HUDEP-2 (cell line): ENCODE measurements around the gene TPBGL.

Experiments used
- DNase-seq, 76 experiments: peaks; one replicate each; lab custom pipeline; 2025; ENCODE audit not compliant: unreplicated experiment in 76 of 76; lab: John Stamatoyannopoulos, UW

Gene TPBGL

DNA sequence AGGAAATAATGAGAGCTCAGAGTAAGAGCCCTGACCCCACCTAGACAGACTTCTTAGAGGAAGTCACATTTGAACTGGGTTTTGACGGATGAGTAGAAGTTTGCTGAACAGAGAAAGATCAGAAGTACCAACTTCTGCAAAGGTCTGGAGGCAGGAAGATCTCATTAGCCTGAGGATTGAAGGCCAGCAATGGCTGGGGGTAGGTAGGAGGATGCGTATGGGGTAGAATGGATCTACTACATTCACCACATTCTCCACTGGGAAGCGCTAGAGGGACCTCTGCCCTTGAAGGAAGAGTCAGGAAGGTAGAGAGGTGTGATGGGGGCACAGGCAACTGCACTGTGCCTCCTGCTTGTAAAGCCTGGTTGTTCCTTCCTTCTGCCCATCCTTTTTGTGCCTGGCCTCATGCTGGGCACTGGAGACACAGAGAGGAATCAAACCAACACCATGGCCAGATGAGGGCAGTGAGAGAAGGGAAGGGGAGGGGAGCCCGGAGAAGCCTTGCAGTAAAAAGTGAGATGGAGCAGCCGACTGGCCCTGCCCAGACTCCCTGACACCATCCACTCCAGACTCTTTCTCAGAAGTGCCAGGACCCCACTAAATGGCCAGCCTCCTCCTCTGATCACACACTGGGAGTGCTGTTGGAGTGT is 4.9 kb downstream of the TPBGL start:
- DNase-seq, result no peak

DNA sequence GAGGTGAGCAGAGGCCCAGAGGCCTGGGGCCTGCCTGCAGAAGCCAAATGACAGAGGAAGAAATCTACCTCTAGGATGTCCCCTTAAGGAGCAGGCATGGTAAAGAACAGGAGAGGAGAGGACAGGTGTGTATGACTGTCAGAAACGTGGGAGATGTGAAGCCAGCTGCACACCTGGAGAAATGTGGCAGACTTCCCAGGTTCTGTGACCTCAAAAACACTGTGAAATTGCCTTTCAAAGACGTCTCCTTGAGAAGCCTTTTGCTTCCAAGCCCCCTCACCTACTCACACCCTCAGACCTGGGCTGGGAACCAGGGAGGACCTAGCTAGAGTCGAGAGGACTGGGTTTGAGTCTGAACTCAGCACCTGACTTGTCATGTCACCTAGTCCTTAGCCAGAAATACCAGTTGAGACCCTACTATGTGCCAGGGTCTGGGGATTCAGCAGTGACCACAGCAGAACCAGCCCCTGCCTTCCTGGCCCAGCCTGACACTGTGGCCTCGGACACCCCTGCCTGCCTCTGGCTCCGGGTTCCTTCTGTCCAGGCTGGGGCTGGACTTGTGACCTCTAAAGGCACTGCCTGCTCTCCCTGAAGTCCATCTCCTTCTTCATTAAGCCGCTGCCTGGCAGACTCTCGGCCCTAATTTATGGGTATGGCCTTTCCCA is 5.6 kb downstream of the TPBGL start:
- DNase-seq, result no peak

DNA sequence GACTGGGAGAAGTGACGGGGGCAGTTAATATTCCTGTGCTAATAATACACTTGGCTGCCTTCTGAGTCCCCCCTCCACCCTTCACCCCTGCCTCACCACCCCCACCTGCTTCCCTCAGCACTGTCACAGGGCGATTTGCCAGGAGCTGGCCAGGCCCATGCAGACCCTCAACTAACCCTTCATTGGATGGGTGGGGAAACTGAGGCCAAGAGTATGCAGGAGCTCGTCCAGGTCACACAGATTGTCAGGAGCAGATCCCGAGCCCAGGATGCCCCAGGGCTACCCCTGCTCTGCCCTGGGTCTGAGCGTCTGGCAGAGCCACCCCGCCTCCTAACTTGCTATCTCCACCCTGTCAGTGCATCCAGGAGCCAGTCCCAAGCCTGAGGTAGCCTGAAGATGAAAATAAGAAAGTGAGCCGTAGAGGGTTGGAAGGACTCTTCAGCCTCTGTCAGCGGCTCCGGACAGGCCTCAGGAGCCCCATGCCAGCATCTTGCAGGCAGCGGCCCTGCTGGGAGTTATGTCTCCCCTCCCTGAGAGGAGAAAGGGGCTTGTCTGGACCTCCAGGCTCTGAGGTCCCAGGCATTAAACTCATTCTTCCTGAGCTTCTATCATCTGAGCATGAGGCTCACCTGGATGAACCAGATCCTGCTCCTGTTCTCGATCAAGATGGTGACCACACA is 6.2 kb downstream of the TPBGL start:
- DNase-seq, result no peak

DNA sequence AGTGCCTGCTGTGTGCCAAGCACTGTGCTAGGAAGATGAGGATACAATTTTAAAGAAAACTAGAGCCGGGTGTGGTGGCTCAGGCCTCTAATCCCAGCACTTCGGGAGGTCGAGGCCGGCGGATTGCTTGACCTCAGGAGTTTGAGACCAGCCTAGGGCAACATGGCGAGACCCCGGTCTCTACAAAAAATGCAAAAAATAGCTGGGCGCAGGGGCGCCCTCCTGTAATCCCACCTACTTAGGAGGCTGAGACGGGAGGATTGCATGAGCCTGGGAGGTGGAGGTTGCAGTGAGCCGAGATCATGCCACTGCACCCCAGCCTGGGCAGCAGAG is 8.3 kb downstream of the TPBGL start:
- no peak for DNase-seq

DNA sequence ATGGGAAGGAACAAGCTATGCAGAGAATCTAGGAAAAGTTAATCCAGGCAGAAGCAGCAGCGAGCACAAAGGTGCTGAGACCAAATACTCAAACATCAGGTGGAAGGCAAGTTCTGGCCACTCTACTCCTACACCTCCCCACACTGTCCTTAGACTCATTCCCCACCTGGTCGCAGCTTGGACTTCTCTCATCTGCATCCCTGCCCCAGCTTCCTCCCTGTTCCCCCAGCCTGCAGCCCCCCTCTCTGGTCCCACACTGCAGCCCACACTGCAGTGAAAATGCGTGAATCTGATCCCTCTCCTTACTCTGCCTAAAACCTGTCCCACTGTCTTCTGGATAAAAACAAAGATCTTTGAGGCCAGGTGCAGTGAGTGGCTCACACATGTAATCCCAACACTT is 9.1 kb downstream of the TPBGL start:
- no peak for DNase-seq

DNA sequence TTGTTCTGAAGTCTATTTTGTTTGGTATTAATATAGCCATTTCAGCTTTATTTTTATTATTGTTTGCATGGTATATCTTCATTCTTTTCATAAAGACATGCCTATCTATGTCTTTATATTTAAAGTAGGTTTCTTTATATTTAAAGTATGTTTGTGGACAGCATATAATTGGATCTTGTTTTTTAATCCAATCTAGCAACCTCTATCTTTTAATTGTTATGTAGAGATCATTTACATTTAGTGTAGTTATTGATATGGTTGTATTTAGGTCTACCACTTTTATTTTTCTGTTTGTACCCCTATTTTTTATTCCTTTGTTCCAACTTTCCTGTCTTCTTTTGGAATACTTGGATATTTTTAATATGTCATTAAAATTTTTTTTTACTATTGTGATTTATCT is 13.8 kb downstream of the TPBGL start:
- no peak for DNase-seq

DNA sequence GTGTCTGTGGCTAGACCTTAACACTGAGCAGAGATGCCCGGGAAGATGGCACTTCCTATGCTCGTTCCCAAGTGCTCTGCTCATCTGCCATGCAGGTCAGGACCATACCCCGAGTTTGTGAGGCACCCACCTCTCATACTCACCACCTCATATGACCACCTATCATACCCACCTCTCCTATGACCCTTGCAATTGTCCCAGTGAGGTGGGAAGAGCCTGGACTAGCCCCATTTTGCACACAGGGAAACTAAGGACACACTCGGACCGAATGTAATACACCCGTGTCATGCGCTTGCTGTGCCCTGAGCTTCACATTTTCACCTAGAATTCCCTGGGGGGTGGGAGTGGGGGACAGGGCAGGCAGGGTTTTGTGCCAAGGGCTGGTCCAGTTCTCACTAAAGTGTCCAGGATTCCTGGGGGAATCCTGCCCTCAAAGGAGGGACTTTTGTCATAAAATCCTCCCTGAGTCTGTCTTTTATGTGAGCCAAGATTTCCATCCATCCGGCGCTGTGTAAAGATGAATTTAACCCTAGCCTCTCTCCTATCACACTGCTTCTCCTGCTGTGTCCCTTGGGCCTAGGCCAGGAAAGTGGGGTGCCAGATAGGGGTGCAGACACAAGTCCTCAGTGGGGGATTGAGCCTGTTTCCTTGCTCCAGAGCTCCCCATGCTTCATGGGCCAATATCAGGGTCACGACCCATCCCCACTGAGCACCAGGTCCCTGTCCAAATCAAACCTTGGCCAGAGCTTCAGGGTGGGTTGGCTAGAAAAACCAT is 20.0 kb downstream of the TPBGL start:
- no peak for DNase-seq

DNA sequence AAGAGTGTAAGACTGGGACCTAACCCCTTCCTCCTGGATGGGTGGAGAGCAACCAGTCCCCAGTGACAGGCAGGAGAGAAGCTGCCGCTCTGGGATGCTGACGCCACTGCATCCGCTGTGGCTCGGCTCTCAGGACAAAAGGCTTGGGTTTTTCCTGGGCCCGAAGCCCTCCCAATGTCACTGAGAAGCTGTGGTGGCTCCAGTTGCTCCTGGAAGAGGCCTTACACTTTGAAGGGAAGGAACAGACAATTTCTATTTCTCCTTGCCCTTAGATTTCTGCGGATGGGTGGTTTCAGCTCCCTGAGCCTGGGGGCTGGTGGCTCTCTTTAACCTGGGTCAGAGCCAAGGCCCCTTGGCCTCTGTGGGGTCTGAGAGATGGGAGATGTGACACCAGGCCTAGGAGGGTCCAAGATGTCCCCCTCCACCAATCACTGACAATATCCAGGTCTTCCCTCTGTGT is 21.4 kb downstream of the TPBGL start:
- DNase-seq, result no peak

DNA sequence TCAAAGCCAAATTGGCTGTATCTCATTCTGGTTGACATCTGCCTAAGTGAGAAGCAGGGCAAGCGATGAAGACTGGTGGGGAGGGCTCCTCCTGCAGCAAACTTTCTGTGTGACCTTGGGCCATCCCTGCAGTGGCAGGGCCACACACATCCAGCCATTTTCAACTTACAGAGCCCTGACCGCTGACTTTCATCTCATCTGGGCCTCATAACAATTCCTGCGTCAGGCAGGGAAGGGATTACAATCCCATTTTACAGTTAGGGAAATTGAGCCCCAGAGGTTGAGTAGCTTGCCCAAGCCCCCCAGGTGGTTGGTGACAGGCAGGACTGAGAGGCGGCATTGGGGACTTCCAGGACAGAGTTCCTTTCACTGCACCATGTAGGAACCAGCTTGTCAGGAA is 21.9 kb downstream of the TPBGL start:
- no peak for DNase-seq

DNA sequence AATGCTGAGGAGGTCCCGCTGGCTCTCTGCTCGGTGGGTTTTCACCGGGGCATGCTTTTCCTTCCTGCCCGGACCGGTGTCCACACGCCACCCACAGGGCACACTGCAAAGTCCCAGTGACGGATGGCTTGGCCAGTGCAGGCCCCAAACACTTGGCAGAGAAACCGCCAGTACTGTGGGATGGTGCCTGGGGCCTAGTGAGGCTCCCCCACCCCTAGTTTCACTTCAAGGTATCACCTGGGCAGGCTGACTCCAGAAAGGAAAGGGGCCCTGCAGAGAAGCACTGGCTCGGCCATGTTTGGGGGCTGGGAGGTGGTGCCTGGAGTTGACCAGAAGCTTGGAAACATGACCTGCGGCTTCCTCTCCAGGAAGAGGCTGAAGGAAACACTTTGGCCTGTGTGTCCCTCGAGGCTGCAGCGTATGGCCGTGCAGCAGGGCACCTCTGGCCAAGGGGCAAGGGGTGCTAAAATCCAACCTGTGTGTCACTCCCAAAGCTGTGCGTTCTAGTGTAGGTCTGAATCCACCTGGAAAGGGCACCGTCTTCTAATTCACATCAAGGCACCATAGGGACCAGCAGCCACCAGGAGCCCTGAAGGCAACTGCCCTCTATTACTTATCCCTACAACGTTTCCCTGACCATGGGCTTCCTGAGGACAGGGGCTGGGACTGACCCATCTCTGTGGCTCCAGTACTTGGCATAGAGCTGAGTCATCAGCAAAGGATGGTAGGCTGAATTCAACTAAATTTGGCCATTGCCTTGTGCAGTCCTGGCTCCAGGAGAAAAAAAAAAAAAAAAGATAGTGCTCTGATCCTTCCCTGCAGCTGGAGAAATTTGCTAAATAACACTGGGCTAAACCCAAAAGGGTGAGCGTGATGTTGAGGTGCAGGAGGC is 22.6 kb downstream of the TPBGL start:
- no peak for DNase-seq

DNA sequence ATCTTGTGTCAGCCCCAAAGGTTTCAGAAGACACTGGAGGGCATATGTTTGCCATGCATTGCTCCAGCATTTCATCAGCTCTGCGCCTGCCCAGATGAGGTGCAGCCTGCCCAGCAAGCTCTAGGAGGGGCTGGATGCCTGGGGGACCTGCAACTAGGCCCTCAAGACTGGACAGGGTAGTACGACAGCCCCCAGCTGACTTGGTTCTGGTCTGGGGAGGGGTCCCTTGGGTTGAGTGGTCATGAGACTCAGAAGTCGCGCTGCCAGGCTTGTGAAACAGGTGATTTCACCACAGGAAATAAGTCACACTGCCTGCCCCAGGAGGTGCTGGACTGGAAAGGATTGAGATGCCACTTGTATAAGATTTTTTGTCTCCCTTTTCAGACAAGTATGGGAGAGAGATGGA is 23.4 kb downstream of the TPBGL start:
- DNase-seq, result no peak

DNA sequence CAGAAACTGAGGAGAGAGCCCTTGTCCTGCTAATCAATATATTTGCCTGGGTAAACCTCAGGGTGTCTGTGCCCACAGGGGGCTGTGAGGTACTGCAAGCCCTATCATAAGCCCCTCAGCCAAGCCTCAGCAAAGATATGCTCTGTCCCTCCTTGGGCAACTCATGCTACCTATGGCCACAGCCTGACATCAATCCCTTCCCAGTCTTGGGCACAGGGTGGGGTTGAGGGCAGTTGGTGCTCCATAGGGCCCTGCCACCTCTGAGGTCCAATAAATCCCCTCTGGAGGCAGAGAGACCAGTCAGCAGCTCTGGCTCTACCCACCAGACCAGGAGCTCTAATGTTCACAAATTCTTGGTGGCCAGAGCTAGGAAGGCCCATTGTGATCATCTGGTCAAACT is 23.8 kb downstream of the TPBGL start:
- DNase-seq, result no peak

DNA sequence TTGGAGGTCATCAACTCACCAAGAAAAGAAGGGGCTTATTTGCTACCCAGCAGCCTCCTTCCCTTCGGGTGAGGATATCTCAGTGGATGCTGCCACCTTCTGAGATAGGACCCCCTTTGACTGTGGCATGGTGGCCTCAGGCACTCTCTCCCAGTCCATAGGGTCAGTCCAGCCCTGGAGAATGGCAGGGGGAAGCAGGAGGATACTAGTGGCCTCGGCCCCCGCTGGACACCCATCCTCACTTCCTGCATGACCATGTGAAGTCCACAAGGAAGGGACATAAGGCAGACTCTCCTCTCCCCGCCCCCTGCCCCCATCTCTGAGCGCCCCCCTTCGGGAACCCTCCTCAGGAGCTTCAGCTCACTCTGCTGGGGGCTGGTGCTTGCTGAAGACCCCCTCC is 24.4 kb downstream of the TPBGL start:
- no peak for DNase-seq

DNA sequence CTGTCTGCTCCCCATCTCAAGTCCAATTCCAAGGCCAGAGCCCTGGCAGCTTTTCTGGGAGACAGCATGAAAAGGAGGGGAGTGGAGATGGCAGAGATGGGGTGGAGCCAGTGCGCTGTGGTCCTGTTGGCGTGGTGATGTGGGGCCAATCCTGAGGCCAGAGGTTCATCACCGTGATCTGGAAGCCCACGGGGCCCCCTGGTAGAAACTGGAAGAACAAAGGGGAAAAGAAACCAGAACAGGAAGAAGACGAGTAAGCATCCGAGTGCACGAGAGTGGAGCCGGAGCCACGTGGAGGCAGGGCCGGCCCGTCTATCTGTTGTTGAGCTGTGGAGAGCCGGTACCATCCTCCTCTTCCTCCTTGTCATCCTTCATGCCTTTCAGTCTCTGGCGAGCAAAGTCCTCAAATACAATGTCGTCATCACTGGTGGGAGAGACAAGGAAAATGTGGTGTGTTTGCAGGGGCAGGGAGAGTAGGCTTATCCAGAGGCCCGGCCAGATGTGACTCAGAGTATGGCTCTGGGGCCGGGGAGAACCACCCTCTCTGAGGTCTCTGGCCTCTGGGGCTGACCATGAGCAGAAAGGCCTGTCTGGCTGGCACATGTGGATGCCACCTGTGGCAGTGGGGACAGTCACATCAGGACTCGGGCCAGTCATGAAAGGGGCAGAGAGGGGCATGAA is 25.4 kb downstream of the TPBGL start:
- DNase-seq, result no peak

DNA sequence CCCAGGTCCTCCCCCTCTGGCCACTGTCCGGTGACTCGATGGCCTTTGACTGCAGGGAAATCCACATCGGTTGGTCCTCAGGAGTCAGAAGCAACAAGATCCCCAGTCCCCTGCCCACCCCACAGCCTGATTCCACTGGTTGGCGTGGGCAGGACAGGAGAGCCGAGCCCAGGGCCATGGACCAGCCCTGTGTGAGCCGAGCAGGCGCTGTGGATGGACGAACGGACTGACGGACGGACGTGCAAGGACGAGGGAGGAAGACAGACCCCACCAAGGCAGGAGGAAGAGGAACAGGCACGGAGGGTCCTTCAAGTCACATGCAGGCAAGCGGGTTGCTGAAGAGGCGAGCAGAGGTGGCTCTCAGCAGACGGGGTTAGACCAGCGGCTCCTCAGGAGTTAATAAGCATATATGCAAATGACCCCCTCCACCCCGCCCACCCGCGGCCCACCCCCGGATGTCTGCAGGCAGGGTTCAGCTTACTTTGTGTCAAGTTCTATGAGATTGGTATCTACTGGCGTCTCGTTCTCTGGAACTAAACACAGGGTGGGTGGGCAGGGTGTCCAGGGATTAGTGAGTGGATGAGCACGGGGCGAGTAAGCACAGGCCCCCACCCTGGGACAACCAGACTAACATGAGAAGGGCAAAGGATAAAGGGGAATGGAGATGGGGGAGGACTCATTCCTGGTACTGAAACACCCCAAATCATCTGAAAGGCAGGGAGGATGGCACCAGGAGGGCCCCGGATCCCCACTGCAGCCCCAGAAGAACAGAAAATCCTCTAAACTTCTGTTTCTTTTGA is 26.8 kb downstream of the TPBGL start:
- no peak for DNase-seq

DNA sequence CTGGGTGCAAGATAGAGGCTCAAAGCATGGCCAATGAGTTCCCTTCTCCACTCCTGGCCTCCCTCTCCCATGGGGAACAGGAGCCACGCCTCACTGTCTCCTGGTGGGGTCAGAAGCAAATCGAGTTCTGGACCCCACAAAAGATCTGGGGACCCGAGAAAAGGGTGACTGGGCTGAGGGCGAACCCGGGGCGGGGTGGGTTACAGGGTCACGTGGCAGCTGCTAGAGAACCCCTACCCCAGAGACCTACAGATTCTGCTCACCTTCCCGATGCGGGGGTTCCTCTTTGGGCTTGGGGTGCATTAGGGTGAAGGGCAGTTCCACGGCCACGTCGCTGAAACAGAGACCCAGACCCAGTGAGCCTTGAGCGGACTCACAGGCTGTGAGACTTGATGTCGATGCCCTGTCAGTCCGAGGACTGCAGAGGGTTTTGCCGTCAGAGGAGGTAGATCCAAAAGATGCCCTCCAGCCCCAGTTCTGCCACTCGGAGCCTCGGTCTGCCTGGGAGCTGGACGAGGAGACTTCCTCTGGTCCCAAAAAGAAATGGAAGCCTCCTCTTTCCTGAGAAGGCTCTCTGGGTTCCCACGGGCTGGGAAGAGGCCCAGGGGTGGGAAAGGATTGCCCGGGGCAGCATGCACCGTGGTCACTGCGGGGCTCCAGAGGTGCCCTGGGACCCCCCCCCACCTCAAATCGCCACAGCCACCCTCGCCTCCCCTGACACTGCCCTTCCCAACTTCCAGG is 28.2 kb downstream of the TPBGL start:
- no peak for DNase-seq

DNA sequence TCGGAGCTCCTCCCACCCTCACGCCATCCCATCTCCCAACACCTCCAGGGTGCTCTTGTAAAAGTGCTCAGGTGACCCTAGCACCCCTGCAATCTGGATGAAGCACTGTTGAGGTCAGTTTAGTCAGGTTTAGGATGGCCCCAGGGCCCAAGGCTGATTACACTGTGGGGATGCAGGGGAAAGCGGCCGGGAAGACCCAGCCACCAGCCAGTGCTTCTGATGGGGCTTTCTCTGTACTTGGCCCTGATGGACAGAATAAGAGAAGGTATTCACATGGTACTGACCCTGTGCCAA is 28.7 kb downstream of the TPBGL start:
- no peak for DNase-seq

DNA sequence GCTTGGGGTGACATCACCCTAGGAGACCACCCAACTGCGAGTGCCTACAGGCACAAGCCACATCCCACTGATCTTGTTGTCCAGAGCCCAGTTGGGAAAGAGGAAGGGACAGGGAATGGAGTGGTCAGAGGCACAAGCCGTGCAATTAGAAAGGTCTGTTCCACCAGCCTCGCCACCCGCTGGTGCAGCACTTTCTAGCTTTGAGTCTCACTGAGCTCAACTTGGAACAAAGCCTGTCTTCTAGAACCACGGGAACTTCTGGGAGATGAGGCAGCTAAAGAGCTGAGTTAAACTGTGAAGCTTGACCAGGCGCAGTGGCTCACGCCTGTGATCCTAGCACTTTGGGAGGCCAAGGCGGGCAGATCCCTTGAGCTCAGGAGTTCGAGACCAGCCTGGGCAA is 29.3 kb downstream of the TPBGL start:
- DNase-seq, result no peak
